Neuronal stem cell (in vitro differentiated cells): ENCODE results near the gene PLEKHA5.

Experiments
- DNase-seq: peaks from one replicate; pipeline ENCODE4 v3.0.0-alpha.2; 2013; ENCODE audit warnings: low spot score
- H2AFZ ChIP-seq: one replicate; pipeline ENCODE4 v1.6.1; 2013; ENCODE audit warnings: mild to moderate bottlenecking, low read length, inconsistent platforms
- H2AK5ac ChIP-seq: 2 replicates; pipeline ENCODE4 v1.6.1; 2013; ENCODE audit warnings: low read depth, mild to moderate bottlenecking, inconsistent platforms, low read length, moderate library complexity, mixed read lengths
- H2BK120ac ChIP-seq: 2 replicates; pipeline ENCODE4 v1.6.1; 2013; ENCODE audit warnings: low read depth, mild to moderate bottlenecking, inconsistent platforms, low read length, moderate library complexity, mixed read lengths
- H2BK12ac ChIP-seq: one replicate; pipeline ENCODE4 v1.6.1; 2013; ENCODE audit warnings: low read length, inconsistent platforms
- H2BK15ac ChIP-seq: 2 replicates; pipeline ENCODE4 v1.6.1; 2013; ENCODE audit warnings: mild to moderate bottlenecking, low read length, inconsistent platforms, mixed read lengths
- H2BK5ac ChIP-seq: one replicate; pipeline ENCODE4 v1.6.1; 2013; ENCODE audit warnings: inconsistent platforms, mild to moderate bottlenecking, low read length, moderate library complexity
- H3K14ac ChIP-seq: one replicate; pipeline ENCODE4 v1.6.1; 2013; ENCODE audit warnings: low read length, inconsistent platforms
- H3K18ac ChIP-seq: 2 replicates; pipeline ENCODE4 v1.6.1; 2013; ENCODE audit warnings: low read length, inconsistent platforms
- H3K23ac ChIP-seq: 2 replicates; pipeline ENCODE4 v1.6.1; 2013; ENCODE audit warnings: low read depth, mild to moderate bottlenecking, mixed read lengths, low read length, inconsistent platforms; ENCODE audit not compliant: poor library complexity
- H3K27ac ChIP-seq: replicated peaks from 3 replicates; pipeline ENCODE4 v1.5.1; 2013; ENCODE audit warnings: low read length, inconsistent platforms
- H3K27me3 ChIP-seq, 3 experiments: 2 replicates each; pipeline ENCODE4 v1.6.1; 2013; ENCODE audit warnings: low read length in 3 of 3, mild to moderate bottlenecking in 2 of 3, inconsistent platforms in 1 of 3, low read depth in 1 of 3, mixed read lengths in 1 of 3, moderate library complexity in 1 of 3; ENCODE audit not compliant: control insufficient read depth in 3 of 3, insufficient read depth in 3 of 3
- H3K36me3 ChIP-seq, 2 donors: replicated peaks in 1 of 2; 2 replicates each; pipeline ENCODE4 v1.6.1; 2013; ENCODE audit warnings: low read length in 2 of 2; ENCODE audit not compliant: control insufficient read depth in 2 of 2, insufficient read depth in 2 of 2
- H3K4ac ChIP-seq: 2 replicates; pipeline ENCODE4 v1.6.1; 2013; ENCODE audit warnings: inconsistent platforms, mild to moderate bottlenecking, low read length, moderate library complexity
- H3K4me1 ChIP-seq, 2 donors: 1 replicate in 1 of 2; 2 replicates in 1 of 2; pipeline ENCODE4 v1.6.1; 2013; ENCODE audit warnings: low read length in 2 of 2, low read depth in 1 of 2; ENCODE audit not compliant: control insufficient read depth in 2 of 2, insufficient read depth in 1 of 2
- H3K4me2 ChIP-seq: one replicate; pipeline ENCODE4 v1.6.1; 2013; ENCODE audit warnings: mild to moderate bottlenecking, low read length, inconsistent platforms; ENCODE audit not compliant: insufficient read depth, poor library complexity, severe bottlenecking
- H3K4me3 ChIP-seq, 2 donors: 2 replicates each; pipeline ENCODE4 v1.5.1; 2013; ENCODE audit warnings: low read length in 2 of 2, mild to moderate bottlenecking in 2 of 2, inconsistent platforms in 1 of 2, moderate library complexity in 1 of 2
- H3K79me1 ChIP-seq: one replicate; pipeline ENCODE4 v1.6.1; 2013; ENCODE audit warnings: low read depth, mild to moderate bottlenecking, inconsistent platforms, low read length, moderate library complexity
- H3K9ac ChIP-seq: one replicate; pipeline ENCODE4 v1.6.1; 2013; ENCODE audit warnings: mild to moderate bottlenecking, low read depth, low read length, inconsistent platforms; ENCODE audit not compliant: poor library complexity
- H3K9me3 ChIP-seq, 2 donors: replicated peaks in 1 of 2; 2 replicates each; pipeline versions ENCODE3 to v1.6.1; 2013; ENCODE audit warnings: low read length in 2 of 2, mild to moderate bottlenecking in 2 of 2, inconsistent platforms in 1 of 2, low read depth in 1 of 2, mixed read lengths in 1 of 2, moderate library complexity in 1 of 2; ENCODE audit not compliant: control insufficient read depth in 2 of 2, insufficient read depth in 1 of 2
- H4K8ac ChIP-seq: one replicate; pipeline ENCODE4 v1.6.1; 2013; ENCODE audit warnings: low read depth, mild to moderate bottlenecking, inconsistent platforms, low read length, moderate library complexity
- H4K91ac ChIP-seq: one replicate; pipeline ENCODE4 v1.6.1; 2013; ENCODE audit warnings: low read length, low read depth, mild to moderate bottlenecking, inconsistent platforms; ENCODE audit not compliant: poor library complexity
- WGBS, 2 donors: extraction: QIAGEN DNeasy Blood & Tissue Kit; methylation state at CpG; one replicate each; pipeline ENCODE4 v1.1.7; 2013; ENCODE audit warnings: missing lambda C conversion rate in 2 of 2, mixed read lengths in 1 of 2; ENCODE audit not compliant: insufficient read length in 2 of 2, insufficient replicate concordance in 1 of 2; ENCODE audit errors: extremely low coverage in 2 of 2; 5-methylcytosine and 5-hydroxymethylcytosine counted together

PLEKHA5 gene

GRCh38 chr12:19223018-19223417, 93.5 kb downstream of the PLEKHA5 start:
- Histone ChIP-seq H2BK5ac (no peak overlapping the region), H3K27me3 (no peaks in the 10 kb centered on the region), H3K4me3 (no peak overlapping the region), H2BK15ac (no peak overlapping the region), H4K91ac (no peak overlapping the region), H3K79me1 (no peaks in the 10 kb centered on the region), H3K14ac (no peak overlapping the region), H2BK120ac (no peak overlapping the region), H3K36me3 (no peaks in the 10 kb centered on the region), H4K8ac (no peak overlapping the region), H2AFZ (no peak overlapping the region), H3K4me1 (peaks cover 4 to 5% of the 10 kb centered on the region in 2 donors), H3K9ac (no peak overlapping the region), H3K23ac (no peak overlapping the region), H3K4ac (no peak overlapping the region), H3K4me2 (no peak overlapping the region), H3K9me3 (peaks cover 0 to 12% of the 10 kb centered on the region in 2 donors), H3K18ac (no peak overlapping the region), H2BK12ac (no peak overlapping the region), H2AK5ac (no peak overlapping the region), H3K27ac (no peak overlapping the region)
- DNase-seq = no peak
- WGBS, 2 donors = no CpG with 5 or more reads among the region's 3 CpGs

- H3K4ac ChIP-seq = no peak overlapping the region
- no peak overlapping the region for H2BK120ac ChIP-seq
- no peak overlapping the region for H3K14ac ChIP-seq
- H3K9me3 ChIP-seq = peaks cover 0 to 12% of the 10 kb centered on the region in 2 donors
- no peak overlapping the region for H3K27ac ChIP-seq
- H4K8ac ChIP-seq = no peak overlapping the region
- WGBS, 2 donors = no CpG with 5 or more reads among the region's 1 CpG
- no peak overlapping the region for H2BK15ac ChIP-seq
- H4K91ac ChIP-seq = no peak overlapping the region
- H2BK5ac ChIP-seq = no peak overlapping the region
- no peak overlapping the region for H3K4me3 ChIP-seq
- no peak overlapping the region for H2AFZ ChIP-seq
- peaks cover 4 to 6% of the 10 kb centered on the region in 2 donors for H3K4me1 ChIP-seq
- H3K4me2 ChIP-seq = no peak overlapping the region
- DNase-seq = no peak
- no peaks in the 10 kb centered on the region for H3K27me3 ChIP-seq
- H2BK12ac ChIP-seq = no peak overlapping the region
- no peaks in the 10 kb centered on the region for H3K79me1 ChIP-seq
- H3K9ac ChIP-seq = no peak overlapping the region
- H2AK5ac ChIP-seq = no peak overlapping the region
- H3K18ac ChIP-seq = no peak overlapping the region
- no peaks in the 10 kb centered on the region for H3K36me3 ChIP-seq
- no peak overlapping the region for H3K23ac ChIP-seq
Observed at GRCh38 chr12:19223695-19224094, 94.2 kb downstream of the PLEKHA5 start.

- Histone ChIP-seq H2BK120ac (no peak overlapping the region), H3K27me3 (no peaks in the 10 kb centered on the region), H2BK5ac (no peak overlapping the region), H2BK15ac (no peak overlapping the region), H4K8ac (no peak overlapping the region), H3K79me1 (no peaks in the 10 kb centered on the region), H3K4me3 (no peak overlapping the region), H2AFZ (no peak overlapping the region), H3K9ac (no peak overlapping the region), H3K18ac (no peak overlapping the region), H4K91ac (no peak overlapping the region), H3K9me3 (peaks cover 0 to 12% of the 10 kb centered on the region in 2 donors), H3K27ac (no peak overlapping the region), H3K14ac (no peak overlapping the region), H3K36me3 (peaks cover 0 to 2% of the 10 kb centered on the region in 2 donors), H2BK12ac (no peak overlapping the region), H3K4me2 (no peak overlapping the region), H3K4ac (no peak overlapping the region), H3K4me1 (peaks cover 4 to 6% of the 10 kb centered on the region in 2 donors), H2AK5ac (no peak overlapping the region), H3K23ac (no peak overlapping the region)
- no peak for DNase-seq
- no CpG with 5 or more reads among the region's 3 CpGs for WGBS, 2 donors
Observed at GRCh38 chr12:19224746-19225145, 95.2 kb downstream of the PLEKHA5 start.

GRCh38 chr12:19227190-19227879, 97.8 kb downstream of the PLEKHA5 start:
- H3K4me3 ChIP-seq = no peak overlapping the region
- H2BK12ac ChIP-seq = no peak overlapping the region
- H4K91ac ChIP-seq = no peak overlapping the region
- DNase-seq = peak; percentile 47
- H3K27me3 ChIP-seq = no peaks in the 10 kb centered on the region
- H2AFZ ChIP-seq = no peak overlapping the region
- H3K23ac ChIP-seq = no peak overlapping the region
- H3K4me1 ChIP-seq = peaks cover 4 to 6% of the 10 kb centered on the region in 2 donors
- H3K9ac ChIP-seq = no peak overlapping the region
- no peak overlapping the region for H2BK5ac ChIP-seq
- no peak overlapping the region for H2BK15ac ChIP-seq
- H3K27ac ChIP-seq = peak overlapping the region; percentile 89
- peaks cover 5 to 7% of the 10 kb centered on the region in 2 donors for H3K36me3 ChIP-seq
- H3K4ac ChIP-seq = no peak overlapping the region
- no peak overlapping the region for H3K4me2 ChIP-seq
- no peak overlapping the region for H3K14ac ChIP-seq
- peaks cover 7% of the 10 kb centered on the region for H3K79me1 ChIP-seq
- no CpG with 5 or more reads among the region's 2 CpGs for WGBS, 2 donors
- H2BK120ac ChIP-seq = no peak overlapping the region
- no peak overlapping the region for H2AK5ac ChIP-seq
- H4K8ac ChIP-seq = no peak overlapping the region
- no peak overlapping the region for H3K18ac ChIP-seq
- H3K9me3 ChIP-seq = peaks cover 4 to 10% of the 10 kb centered on the region in 2 donors
